Measurements from ENCODE around the gene S100P.
A peak's percentile ranks its signal among the peaks of the same experiment; 100 is the strongest.

The S100P gene

GRCh38 chr4:6673660-6674499, 19.8 kb upstream of the S100P start:
- DNase-seq: peak; percentile 94

GRCh38 chr4:6674500-6675149, 19.1 kb upstream of the S100P start:
- DNase-seq: peak; percentile 28

GRCh38 chr4:6676722-6677558, 16.7 kb upstream of the S100P start:
- no peak for DNase-seq

- DNase-seq: no peak
Observed at GRCh38 chr4:6680372-6681034, 13.2 kb upstream of the S100P start.

GRCh38 chr4:6681191-6681590, 12.5 kb upstream of the S100P start:
- DNase-seq: no peak

GRCh38 chr4:6682862-6683590, 10.7 kb upstream of the S100P start:
- no peak for DNase-seq

GRCh38 chr4:6684656-6685055, 9.0 kb upstream of the S100P start:
- DNase-seq: no peak

GRCh38 chr4:6686104-6686787, 7.4 kb upstream of the S100P start:
- no peak for DNase-seq

- no peak for DNase-seq
Observed at GRCh38 chr4:6687947-6688878, 5.5 kb upstream of the S100P start.

- DNase-seq: peak; percentile 79
Observed at GRCh38 chr4:6688879-6689505, 4.7 kb upstream of the S100P start.

GRCh38 chr4:6689506-6689960, 4.1 kb upstream of the S100P start:
- no peak for DNase-seq

- DNase-seq: no peak
Observed at GRCh38 chr4:6692379-6692778, 1.3 kb upstream of the S100P start.

GRCh38 chr4:6692806-6693205, 872 bp upstream of the S100P start:
- DNase-seq: no peak

GRCh38 chr4:6694177-6694901, 661 bp downstream of the S100P start:
- no peak for DNase-seq

- no peak for DNase-seq
Observed at GRCh38 chr4:6695660-6696610, 2.3 kb downstream of the S100P start.

- no peak for DNase-seq
Observed at GRCh38 chr4:6696611-6697010, 2.9 kb downstream of the S100P start.

- no peak for DNase-seq
Observed at GRCh38 chr4:6697131-6697530, 3.5 kb downstream of the S100P start.

- no peak for DNase-seq
Observed at GRCh38 chr4:6699388-6699787, 5.7 kb downstream of the S100P start.
